HG02885 (cell line): Measurements from ENCODE around the gene ZWILCH.
"Not testable (repeated sequence)": the region's sequence is repeated elsewhere in the genome, so short reads cannot be mapped to it uniquely, and the experiment has no call there.

ENCODE experiments used
- ATAC-seq: cut with Tn5 transposase; IDR thresholded peaks from one replicate; pipeline ENCODE4 v1.9.1; 2021; ENCODE audit warnings: mild to moderate bottlenecking; ENCODE audit not compliant: unreplicated experiment, poor library complexity

Gene ZWILCH

DNA sequence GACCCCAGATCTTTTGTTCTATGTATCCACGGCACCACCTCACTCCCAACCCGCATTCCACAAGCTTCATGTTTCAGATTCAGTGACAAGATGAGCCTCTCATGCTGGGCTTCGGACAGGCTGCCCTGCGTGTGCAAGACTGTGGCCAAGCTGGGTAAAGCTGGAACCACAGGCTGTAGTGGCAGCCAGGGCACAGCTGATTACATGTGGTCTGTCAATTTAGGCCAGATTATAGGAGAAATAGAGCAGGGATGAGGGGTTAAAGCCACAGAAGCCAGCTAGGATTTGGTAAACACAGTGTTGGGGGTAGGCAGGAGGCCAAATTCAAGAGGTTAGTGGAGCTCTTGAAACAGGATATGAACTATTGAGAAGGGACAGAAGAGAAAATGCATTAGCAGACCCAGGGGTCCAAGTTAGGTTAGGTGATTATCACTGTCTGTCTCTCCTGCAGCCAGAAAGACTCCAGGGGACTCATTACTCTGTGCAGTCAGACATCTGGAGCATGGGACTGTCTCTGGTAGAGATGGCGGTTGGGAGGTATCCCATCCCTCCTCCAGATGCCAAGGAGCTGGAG, 20.5 kb upstream of the ZWILCH start:
- no peak for ATAC-seq

DNA sequence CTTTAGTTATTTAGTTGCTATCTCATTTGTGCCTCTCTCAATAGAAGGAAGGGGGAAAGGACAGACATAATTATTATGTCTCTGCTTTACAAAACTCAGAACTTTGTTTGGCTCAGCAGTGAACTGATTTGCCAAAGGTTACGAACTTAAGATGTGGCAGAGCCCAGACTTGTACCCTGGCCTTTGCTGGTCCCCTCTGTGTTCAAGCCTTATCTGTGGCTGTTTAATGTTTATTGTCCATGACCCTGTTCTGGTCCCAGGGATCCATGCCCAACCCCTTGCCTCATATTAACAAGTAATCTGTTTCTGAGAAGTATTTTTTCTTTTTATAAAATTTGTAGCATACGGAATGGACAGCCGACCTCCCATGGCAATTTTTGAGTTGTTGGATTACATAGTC, 18.2 kb upstream of the ZWILCH start:
- no peak for ATAC-seq

DNA sequence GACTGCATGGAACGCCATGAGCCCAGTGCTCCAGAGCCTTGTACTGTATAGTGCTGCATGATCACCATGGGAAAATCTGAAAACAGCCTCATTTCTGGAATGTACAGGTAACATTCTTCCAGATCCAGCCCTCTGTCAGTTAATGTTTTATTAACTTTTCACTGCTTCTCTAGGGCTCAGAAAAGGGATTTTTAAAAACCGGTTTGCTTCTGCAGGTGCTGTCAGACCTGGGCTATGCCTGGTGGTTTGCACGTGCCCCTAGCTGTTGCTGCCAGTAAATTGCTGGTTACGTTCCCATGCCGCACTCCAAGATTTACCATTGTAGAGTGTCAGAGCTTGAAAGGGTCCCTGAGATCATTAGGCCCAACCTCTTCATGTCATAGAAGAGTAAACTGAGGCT, 16.6 kb upstream of the ZWILCH start:
- no peak for ATAC-seq

DNA sequence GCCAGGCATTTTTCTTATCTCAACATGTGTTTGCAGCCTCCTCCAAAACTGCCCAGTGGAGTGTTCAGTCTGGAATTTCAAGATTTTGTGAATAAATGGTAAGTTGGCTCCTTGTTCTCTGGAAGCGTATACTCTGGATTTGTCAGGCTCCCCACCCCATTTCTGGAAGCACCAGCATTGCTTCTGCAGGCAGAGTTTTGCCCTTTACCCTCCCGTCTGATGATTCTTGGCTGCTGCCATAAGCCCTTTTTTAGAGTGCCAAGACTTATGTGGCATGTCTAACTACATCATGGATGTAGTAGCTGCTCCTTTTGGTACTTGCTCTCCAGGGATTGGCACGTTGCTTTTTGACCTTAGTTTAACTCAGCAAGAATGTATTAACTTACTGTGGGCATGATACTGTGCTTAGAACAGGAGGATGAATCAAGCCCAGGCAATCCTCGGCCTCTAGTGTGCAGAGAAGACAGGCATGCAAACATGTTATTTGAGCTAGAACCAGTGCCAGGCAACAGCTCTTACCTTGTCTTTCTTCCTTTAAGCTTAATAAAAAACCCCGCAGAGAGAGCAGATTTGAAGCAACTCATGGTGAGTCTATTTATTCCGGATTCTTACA, 15.8 kb upstream of the ZWILCH start:
- ATAC-seq: no peak

DNA sequence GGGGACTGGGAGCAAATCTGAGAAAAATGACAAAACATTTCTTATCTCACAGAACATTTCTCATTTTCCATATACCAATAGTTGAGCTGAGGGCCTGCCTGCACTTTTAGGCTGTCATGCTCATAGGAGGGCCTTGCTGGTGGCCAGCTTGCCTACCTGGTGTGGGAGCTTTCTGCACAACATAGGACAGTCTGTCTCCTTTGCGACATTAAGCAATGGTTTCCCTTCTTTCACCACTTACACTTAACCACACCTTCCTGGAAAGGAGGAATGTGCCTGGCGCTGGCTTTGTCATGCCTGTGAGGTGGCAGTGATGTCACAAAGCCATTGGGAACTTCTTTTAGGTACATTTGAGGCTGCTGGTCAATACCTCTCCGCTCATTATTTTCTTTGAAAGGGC, 13.3 kb upstream of the ZWILCH start:
- no peak for ATAC-seq

DNA sequence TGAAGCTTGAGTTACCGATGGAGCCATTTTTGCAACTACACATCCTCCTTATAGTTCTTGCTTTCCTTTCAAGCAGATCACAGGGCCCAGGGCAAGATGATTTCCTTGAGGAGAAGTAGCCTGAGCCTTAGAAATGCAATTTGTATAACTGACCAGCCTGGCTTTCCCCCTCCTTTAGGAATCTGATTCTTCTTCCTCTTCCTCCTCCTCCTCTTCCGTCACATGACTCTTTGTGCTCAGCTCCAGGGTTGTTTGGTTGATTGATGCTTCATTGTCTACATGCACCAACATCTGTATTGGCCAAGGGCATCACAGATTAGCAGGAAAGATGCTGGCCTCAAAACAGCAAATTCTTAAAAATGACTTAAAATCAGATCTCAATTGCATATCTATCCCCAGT, 10.9 kb upstream of the ZWILCH start:
- no peak for ATAC-seq

DNA sequence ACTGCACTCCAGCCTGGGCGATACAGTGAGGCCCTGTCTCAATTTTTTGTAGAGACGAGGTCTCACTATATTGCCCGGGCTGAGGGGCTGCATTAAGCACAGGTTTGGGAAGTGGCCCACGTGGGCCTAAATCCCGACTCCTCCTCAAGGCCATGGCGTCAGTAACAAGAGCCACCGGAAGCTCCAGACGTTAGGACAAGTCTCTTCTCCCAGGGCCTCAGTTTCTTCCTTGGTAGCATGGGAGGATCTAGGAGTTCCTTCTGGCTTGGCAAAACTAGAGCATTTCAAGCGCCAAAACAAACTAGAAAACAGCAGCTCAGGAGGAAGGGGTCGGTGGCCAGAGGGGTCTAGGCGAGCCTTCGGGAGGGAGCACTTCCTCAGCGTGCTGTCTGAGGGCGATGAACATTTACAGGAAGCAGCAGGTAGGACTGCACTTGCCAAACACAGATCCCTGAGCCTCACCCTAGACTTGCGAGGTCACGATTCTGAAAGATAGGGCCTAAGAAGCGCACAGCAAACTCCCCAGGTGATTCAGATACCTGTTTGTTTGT, 8.1 kb upstream of the ZWILCH start:
- ATAC-seq: peak; percentile 12

DNA sequence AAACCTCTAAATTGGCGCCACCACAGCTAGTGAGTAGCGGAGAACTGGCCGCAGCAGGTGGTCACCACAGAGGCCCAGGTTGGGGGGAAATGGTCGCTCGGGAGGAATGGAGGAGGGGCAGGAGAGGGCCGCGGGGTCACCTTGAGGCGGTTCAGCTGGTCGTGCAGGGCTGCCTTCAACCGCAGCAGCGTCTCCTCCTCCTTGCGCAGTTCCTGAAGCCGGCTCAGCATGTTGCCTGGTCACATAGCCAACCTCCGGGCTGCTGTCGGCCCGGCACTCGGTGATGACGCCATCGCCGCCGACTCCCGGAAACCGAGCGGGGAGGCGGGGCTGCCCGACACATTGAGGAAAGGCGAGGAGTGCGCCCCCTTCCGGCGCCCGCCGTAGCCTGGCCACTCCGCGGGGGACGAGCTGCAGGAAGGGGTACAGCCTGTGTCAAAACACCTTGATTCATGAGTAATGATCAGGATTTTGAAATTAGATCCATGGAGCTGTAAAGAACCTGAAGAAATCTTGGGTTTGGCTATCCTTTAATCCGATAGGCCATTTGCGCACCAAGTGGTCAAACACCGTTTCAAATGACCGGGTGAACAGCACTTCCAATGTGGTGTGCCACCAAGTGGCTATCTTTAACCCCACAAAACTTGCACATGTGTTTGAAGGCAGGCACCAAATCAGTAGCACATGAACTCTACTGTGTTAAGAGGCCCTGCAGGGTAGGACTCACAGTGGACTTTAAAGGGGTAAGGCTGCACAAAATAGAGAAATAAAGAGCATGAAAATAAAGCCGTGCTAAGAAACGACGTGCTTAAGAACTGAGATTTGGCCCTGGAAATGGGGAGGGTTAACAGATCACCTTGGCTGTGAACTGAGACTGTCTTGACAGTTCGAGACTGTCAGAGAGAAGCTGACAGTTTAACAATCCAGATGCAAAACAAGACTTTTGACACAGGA, 7.3 kb upstream of the ZWILCH start, which contains the start of gene SNAPC5:
SNAPC5 (minus strand) TSS at position 261 of the 954 bp plus-strand sequence; CDS start at position 230, 31 bp downstream.
- peak; percentile 89 for ATAC-seq

DNA sequence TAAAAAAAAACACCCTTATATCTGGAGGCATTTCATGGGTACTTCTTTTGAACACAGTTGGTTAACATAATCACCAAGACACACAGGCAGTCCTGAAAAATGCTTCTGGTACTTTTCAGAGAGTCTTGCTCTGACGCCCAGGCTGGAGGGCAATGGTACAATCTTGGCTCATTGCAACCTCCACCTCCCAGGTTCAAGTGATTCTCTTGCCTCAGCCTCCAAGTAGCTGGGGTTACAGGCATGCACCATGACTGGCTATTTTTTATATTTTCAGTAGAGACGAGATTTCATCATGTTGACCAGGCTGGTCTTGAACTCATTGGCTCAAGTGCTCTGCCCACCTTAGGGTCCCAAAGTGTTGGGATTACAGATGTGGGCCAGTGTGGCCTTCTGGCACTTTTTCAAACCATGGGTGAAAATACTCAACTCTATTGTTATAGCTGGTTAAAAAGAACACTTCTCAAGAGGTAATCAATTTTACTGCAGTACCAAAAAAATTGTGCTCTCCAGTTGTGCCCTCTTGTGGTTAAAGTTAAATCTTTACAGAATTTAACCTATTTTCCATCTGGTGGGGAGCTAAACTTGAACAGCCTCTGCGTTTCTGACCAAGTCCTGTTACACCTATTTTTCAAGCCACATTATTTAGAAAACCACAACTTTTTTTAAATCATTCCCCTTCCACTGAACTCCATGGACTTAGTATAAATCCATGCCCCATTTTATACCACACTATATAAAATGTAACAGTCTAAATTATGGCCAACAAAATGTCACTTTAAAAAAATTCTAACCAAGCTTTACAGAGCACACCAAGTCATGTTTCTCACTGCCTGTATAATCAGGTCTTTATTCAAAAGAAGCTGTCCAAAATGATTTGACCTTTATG, 6.4 kb upstream of the ZWILCH start:
- no peak for ATAC-seq

DNA sequence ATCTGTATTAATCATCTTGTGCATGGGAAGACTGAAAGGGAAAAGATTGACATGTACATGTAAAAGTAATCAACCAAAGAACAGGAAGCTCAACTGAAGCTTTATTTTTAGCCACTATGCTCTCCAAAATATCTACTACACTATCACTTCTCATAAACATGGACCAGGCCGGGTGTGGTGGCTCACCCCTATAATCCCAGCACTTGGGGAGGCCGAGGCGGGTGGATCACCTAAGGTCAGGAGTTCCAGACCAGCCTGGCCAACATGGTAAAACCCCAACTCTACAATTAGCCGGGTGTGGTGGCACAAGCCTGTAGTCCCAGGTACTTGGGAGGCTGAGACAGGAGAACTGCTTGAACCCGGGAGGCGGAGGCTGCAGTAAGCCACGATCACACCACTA, 4.8 kb upstream of the ZWILCH start:
- ATAC-seq: not testable (repeated sequence)

DNA sequence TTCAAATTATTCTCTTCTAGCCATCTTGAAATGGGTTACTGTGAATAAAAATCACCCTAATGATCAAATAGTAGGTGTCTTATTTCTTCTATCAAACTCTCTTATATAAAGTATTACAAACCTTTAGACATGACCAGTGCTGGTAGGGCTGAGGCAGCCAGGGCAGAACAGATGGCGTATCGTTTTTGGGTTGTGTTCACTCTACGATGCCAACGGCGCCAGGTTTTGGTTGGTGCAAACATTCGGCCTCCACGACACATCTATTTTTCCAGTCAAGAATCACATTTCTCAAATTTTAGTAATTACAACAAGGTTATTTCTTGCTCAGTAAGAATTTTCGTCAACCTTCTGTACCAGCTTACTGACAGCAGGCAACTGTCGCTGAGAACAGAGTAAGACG, 2.6 kb upstream of the ZWILCH start:
- ATAC-seq: no peak

DNA sequence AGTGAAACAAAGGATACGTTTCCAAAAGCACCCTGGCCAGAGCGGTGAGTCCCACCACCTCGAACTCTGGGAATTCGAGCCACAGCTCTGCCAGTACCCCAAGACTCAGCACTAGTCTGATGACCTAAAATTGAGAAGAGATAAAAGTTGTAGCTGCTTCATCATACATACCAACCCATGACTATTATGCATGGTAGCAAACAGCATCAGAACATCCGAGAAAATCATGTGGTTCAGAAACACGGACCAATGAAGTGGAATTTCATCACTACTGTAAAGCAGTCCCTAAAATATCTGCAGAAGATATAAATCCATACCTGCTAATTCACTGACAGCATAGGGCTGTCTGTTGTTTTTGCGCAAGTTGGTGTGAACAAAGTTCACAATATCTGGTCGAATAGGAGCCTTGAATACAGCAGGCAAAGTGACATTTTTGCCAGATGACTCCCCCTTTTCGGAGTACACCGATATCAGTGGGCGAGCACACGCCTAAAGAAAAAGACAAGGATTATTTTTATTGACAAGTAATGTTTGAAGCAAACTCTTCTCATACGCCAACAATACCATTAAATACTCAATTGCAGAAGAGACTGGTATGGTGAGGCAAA, 2.0 kb upstream of the ZWILCH start:
- ATAC-seq: not testable (repeated sequence)

DNA sequence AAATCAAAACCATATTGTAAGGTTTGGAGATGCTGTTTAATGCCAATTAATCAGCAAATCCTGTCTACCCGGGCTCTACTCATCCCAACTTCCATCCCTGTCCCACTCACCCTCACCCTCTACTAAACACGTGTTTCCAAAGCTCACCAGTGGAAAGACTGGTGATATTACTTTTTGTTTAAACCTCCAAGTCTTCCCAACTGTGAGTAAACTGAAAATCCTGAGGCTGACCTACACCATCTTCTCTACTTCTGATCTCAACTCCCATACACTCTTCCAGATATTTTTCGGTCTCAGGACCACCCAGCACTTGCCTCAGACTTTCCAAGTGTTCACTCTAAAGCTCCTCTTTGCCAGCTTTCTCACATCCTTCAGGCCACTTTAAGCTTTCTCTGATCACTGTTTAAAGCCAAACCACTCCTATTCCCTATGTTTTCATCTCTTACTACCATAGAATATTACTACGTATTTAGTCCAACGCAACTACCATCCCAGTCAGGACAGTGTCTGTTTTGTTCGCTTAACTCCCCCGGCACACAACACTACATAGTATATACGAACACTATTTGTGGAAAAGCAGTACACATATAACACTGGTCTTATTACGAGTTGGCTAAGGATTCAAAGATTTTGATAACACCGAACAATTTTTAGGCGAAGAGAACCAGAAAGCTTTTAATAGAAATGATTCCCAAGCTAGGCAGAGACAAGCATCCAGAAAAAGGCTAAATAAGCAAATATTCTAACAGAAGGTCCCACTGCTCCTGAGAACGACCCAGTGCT, 1.2 kb upstream of the ZWILCH start:
- no peak for ATAC-seq

DNA sequence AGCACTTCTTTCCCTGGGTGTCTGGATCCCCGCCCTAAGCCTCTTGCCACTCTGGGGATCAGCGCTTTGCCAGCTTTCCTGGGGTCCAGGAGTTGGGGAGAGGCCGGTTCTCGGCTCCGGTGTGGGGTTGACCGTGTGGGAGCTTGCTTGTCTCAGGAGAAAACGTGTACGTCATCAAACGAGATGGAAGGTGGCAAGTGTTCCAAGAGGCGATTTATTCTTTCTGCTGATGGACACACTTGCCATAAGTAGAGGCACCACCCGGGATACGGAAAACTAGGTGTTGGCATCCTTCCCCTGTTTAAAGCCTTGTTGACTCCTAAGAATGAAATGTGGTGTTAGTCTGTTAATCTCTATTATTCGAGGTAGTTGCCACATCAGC, 295 bp downstream of the ZWILCH start:
- peak; percentile 31 for ATAC-seq

DNA sequence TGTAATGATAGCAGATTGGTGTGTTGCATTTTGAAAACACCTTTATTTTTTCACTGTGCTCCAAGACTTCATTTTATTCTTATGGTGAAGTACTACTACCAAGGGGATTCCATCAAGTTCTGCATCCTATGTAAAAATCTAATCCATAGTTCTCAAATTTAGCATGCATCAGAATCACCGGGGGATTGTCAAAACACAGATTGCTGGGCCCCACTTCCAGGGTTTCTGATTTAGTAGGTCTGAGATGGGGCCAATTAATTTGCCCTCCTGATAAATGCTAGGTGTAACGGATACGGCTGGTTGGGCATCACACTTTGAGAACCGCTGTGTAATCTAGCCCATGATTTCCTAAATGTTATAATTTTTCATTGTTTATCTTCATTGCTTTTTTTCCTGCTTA, 692 bp downstream of the ZWILCH start:
- ATAC-seq: no peak

DNA sequence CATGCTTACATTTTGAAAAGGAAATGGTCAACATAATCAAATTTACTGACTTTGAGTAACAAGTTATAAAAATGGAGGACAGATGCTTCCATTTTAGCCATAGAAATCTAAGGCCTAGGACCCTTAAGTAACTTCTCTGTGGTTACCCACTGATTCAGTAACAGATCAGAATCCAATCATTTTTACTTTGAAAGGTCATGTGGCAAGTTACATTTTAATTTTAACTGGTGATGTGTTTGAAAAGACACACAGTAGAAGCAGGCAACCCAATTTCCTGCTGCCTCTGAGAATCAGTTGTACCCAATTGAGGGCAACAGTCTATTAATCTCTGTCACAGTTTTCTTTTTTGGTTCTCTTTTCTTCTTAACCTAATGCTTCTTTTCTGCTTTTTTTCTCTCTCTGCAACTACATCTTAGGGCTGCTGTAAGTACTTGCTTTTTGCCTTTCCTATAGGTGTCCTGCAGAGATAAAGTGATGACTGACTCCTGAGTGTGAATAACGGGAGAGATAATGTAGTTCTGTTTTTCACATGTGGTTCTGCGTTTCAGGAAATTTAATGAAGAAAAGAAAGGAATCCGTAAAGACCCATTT, 3.3 kb downstream of the ZWILCH start:
- no peak for ATAC-seq

DNA sequence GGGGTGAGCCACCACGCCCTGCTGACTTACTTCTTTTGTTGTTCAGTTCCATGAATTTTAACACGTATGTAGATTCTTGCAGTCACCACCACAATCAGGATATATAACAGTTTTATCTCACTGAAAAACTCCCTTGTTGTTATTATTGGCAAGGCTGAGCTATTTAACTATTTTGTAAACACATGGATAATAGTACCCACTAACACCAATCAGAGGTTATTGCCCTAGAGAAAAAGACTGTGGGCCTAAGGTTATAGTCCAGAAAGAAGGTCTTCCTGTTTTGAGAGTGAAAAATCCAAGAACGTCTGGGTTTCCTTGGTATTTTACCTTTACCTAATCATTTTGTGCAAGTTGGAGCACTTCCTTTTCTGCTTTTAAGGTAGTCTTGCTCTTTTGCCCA, 9.5 kb downstream of the ZWILCH start:
- no peak for ATAC-seq

DNA sequence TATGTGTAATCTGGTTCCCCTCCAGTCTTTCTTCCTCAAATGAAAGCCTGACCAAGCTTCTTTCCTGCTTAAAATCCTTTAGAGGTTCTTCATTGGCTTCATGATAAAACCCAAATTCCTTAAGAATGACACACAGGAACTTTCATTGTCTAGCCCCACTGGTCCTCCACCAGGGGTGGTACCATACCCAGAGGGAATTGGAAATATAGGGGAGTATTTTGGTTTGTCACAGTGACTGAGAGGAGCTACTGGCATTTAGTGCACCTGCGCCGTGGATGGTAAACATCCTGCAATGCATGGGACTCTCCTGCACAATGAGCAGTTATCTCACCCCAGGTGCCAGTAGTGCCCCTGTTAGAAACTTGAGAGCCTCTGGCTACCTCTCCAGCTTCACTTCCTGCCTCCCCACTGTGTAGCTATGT, 10.8 kb downstream of the ZWILCH start:
- no peak for ATAC-seq

DNA sequence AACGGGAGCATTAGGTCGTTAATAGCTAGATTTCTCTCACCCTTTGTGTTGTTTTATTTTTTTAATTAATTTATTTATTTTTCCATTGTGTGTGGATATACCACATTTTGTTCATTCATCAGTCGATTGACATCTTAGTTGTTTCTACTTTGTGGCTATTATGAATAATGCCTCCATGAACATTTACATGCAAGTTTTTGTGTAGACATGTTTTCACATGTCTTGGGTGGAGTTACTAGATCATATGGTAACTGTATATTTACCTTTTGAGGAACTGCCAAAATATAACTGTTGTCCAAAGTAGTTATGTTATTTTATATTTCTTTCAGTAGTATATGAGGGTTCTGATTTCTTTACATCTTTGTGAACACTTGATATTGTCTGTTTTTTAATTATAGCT, 18.8 kb downstream of the ZWILCH start:
- ATAC-seq: no peak
